ENCODE measurements around the gene SEMA5A.
A peak's percentile ranks its signal among the peaks of the same experiment; 100 is the strongest.

SEMA5A gene

GRCh38 chr5:9194509-9194908 lies 351.4 kb downstream of the SEMA5A start:
- no peak overlapping the region for H3K4me3 ChIP-seq (ENCODE audit: low read length)
- TF ChIP-seq, protein P1, sequence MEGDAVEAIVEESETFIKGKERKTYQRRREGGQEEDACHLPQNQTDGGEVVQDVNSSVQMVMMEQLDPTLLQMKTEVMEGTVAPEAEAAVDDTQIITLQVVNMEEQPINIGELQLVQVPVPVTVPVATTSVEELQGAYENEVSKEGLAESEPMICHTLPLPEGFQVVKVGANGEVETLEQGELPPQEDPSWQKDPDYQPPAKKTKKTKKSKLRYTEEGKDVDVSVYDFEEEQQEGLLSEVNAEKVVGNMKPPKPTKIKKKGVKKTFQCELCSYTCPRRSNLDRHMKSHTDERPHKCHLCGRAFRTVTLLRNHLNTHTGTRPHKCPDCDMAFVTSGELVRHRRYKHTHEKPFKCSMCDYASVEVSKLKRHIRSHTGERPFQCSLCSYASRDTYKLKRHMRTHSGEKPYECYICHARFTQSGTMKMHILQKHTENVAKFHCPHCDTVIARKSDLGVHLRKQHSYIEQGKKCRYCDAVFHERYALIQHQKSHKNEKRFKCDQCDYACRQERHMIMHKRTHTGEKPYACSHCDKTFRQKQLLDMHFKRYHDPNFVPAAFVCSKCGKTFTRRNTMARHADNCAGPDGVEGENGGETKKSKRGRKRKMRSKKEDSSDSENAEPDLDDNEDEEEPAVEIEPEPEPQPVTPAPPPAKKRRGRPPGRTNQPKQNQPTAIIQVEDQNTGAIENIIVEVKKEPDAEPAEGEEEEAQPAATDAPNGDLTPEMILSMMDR (conservative IDR thresholded peaks at IDR 0.05; ENCODE audit: low read length) = no peak
- peak; percentile 89 for DNase-seq (ENCODE audit: low read depth)

GRCh38 chr5:9192266-9192665 lies 353.6 kb downstream of the SEMA5A start:
- no peak for DNase-seq (ENCODE audit: low read depth)
- TF ChIP-seq, protein P1 (conservative IDR thresholded peaks at IDR 0.05; ENCODE audit: low read length) = no peak
- H3K4me3 ChIP-seq (ENCODE audit: low read length) = no peak overlapping the region

GRCh38 chr5:9189681-9190080 lies 356.2 kb downstream of the SEMA5A start:
- DNase-seq (ENCODE audit: low read depth) = no peak
- no peak overlapping the region for H3K4me3 ChIP-seq (ENCODE audit: low read length)
- TF ChIP-seq, protein P1 (conservative IDR thresholded peaks at IDR 0.05; ENCODE audit: low read length) = no peak

GRCh38 chr5:9188956-9189355 lies 356.9 kb downstream of the SEMA5A start:
- DNase-seq (ENCODE audit: low read depth) = no peak
- no peak overlapping the region for H3K4me3 ChIP-seq (ENCODE audit: low read length)
- TF ChIP-seq, protein P1 (conservative IDR thresholded peaks at IDR 0.05; ENCODE audit: low read length) = no peak

GRCh38 chr5:9188131-9188530 lies 357.7 kb downstream of the SEMA5A start:
- TF ChIP-seq, protein P1 (conservative IDR thresholded peaks at IDR 0.05; ENCODE audit: low read length) = no peak
- peak; percentile 86 for DNase-seq (ENCODE audit: low read depth)
- H3K4me3 ChIP-seq (ENCODE audit: low read length) = no peak overlapping the region

GRCh38 chr5:9187614-9188013 lies 358.3 kb downstream of the SEMA5A start:
- DNase-seq (ENCODE audit: low read depth) = no peak
- no peak overlapping the region for H3K4me3 ChIP-seq (ENCODE audit: low read length)
- TF ChIP-seq, protein P1 (conservative IDR thresholded peaks at IDR 0.05; ENCODE audit: low read length) = no peak

GRCh38 chr5:9186069-9186468 lies 359.8 kb downstream of the SEMA5A start:
- no peak for DNase-seq (ENCODE audit: low read depth)
- TF ChIP-seq, protein P1 (conservative IDR thresholded peaks at IDR 0.05; ENCODE audit: low read length) = no peak
- H3K4me3 ChIP-seq (ENCODE audit: low read length) = no peak overlapping the region
